Lower leg skin (tissue), 3 donors: ENCODE measurements around the gene ZNF768.

Experiments used
- POLR2A ChIP-seq, 2 donors: fragments of 450-650 bp; IDR thresholded peaks; one replicate each; pipeline ENCODE4 v1.6.1; 2016 to 2017; ENCODE audit warnings: antibody characterized with exemption in 2 of 2, mild to moderate bottlenecking in 1 of 2, moderate library complexity in 1 of 2
- TF ChIP-seq, protein P1 (sequence below), 3 donors: fragments of 450-650 bp; IDR thresholded peaks; one replicate each; pipeline ENCODE4 v1.5.1; 2016; ENCODE audit warnings: antibody characterized with exemption in 3 of 3, mild to moderate bottlenecking in 3 of 3, moderate library complexity in 2 of 3

DNA sequence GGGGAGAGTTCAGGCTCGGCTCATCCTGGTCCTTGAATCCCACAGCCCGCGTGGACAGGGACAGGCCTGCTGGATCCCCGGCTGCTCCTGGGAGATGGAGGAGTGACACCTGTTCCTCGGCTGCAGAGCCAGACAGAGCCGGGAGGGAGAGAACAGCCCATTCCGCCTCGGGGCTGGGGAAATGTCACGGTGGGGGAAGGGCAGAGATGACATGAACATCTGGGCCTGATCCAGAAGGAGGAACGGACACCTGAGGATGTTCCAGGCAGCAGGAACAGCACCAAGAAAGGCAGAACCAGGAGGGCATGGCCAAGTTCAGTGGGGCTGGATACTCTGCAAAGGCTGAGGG is 29.7 kb upstream of the ZNF768 start:
- TF ChIP-seq, protein P1, sequence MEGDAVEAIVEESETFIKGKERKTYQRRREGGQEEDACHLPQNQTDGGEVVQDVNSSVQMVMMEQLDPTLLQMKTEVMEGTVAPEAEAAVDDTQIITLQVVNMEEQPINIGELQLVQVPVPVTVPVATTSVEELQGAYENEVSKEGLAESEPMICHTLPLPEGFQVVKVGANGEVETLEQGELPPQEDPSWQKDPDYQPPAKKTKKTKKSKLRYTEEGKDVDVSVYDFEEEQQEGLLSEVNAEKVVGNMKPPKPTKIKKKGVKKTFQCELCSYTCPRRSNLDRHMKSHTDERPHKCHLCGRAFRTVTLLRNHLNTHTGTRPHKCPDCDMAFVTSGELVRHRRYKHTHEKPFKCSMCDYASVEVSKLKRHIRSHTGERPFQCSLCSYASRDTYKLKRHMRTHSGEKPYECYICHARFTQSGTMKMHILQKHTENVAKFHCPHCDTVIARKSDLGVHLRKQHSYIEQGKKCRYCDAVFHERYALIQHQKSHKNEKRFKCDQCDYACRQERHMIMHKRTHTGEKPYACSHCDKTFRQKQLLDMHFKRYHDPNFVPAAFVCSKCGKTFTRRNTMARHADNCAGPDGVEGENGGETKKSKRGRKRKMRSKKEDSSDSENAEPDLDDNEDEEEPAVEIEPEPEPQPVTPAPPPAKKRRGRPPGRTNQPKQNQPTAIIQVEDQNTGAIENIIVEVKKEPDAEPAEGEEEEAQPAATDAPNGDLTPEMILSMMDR (IDR thresholded peaks at IDR 0.05) = no peak
- TF ChIP-seq POLR2A (IDR thresholded peaks at IDR 0.05) = no peak
